ENCODE measurements around the gene IL17C.

DNA sequence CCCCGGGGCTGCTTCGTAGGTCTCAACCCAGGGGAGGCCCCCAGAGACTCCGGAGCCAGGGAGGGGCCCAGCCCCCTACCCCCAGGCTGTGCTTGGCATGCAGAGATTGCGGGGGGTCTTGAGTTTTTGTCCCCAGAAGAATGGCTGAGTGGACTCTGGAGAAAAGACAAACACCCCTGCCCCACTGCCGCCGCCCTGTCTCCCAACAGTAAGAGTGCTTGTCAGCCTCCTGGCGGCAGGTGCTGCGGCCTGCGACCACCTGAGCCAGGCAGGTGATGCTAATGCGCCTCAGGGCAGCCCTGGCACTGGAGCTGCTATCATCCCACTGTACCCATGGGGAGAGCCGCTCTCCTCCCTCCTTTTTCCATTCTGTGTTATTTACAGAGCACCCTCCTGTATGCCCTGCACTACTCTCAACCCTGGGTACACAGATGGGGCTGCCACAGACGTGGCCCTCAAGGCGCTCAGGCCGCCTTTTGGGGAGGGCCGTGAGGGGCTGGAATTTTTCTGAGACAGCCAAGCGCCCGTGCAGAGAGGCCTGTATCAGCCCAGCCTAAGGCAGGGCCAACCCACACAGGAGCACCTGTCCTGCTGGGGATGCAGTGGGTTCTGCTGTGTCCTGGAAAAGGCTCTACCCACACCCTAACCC lies 2.6 kb upstream of the IL17C start:
- TF ChIP-seq POLR2A (IDR thresholded peaks at IDR 0.05; ENCODE audit: low read depth, low read length) (no peak), POLR2AphosphoS5 (IDR thresholded peaks at IDR 0.05; ENCODE audit: insufficient read depth, low read depth, low read length) (no peak), GATA2 (IDR thresholded peaks at IDR 0.05; ENCODE audit: insufficient read depth, insufficient read length, low read depth, low read length) (no peak), EZH2 (IDR thresholded peaks at IDR 0.05; ENCODE audit: borderline replicate concordance, low read depth, low read length, severe bottlenecking) (no peak), JUN (IDR thresholded peaks at IDR 0.05; ENCODE audit: borderline replicate concordance, insufficient read depth, insufficient read length, low read depth) (no peak), MYC (IDR thresholded peaks at IDR 0.05; ENCODE audit: low read depth, low read length) (no peak)
- TF ChIP-seq, protein P1, sequence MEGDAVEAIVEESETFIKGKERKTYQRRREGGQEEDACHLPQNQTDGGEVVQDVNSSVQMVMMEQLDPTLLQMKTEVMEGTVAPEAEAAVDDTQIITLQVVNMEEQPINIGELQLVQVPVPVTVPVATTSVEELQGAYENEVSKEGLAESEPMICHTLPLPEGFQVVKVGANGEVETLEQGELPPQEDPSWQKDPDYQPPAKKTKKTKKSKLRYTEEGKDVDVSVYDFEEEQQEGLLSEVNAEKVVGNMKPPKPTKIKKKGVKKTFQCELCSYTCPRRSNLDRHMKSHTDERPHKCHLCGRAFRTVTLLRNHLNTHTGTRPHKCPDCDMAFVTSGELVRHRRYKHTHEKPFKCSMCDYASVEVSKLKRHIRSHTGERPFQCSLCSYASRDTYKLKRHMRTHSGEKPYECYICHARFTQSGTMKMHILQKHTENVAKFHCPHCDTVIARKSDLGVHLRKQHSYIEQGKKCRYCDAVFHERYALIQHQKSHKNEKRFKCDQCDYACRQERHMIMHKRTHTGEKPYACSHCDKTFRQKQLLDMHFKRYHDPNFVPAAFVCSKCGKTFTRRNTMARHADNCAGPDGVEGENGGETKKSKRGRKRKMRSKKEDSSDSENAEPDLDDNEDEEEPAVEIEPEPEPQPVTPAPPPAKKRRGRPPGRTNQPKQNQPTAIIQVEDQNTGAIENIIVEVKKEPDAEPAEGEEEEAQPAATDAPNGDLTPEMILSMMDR (IDR thresholded peaks at IDR 0.05; ENCODE audit: extremely low read depth in 1 of 2, insufficient read depth in 1 of 2, low read depth in 1 of 2, low read length in 2 of 2): no peak
- TF ChIP-seq, protein P2, sequence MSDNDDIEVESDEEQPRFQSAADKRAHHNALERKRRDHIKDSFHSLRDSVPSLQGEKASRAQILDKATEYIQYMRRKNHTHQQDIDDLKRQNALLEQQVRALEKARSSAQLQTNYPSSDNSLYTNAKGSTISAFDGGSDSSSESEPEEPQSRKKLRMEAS (IDR thresholded peaks at IDR 0.05; ENCODE audit: insufficient read depth, insufficient read length): no peak

All from endothelial cell of umbilical vein (primary cell).